ENCODE results near the gene PRDM16. TPM values are rescaled to one million over a fixed set of nuclear protein-coding genes. Genes with fewer than 3 reads are reported as not detected.

PRDM16 gene
- total RNA-seq, 1 experiment from 2014 or later: 22.3 TPM

GRCh38 chr1:3250624-3251023 lies 181.6 kb downstream of the PRDM16 start:
- Histone ChIP-seq H3K4me3 (ENCODE audit: low read depth in 2 of 2, low read length in 2 of 2) (no peak overlapping the region), H3K9me3 (ENCODE audit: control insufficient read depth, insufficient read depth, low read depth, low read length) (no peaks in the 10 kb centered on the region), H3K36me3 (ENCODE audit: control insufficient read depth, insufficient read depth, low read length) (no peaks in the 10 kb centered on the region), H3K27me3 (ENCODE audit: control insufficient read depth, insufficient read depth, low read length) (no peaks in the 10 kb centered on the region), H3K4me1 (ENCODE audit: control insufficient read depth, insufficient read depth, low read length) (no peaks in the 10 kb centered on the region), H3K27ac (ENCODE audit: low read length) (no peak overlapping the region)
- intact Hi-C loops (cut with micrococcal nuclease; ENCODE audit: unreplicated experiment): no loop called here
- no TSS peak for BruUV-seq (replicated peaks)
- CTCF ChIA-PET: no interaction called here
- in situ Hi-C loops (cut with HindIII; ENCODE audit: low pct_unique_long_range_greater_than_20kb, low sequenced_read_pairs): no loop called here
- POLR2A ChIA-PET: interaction anchor here (0.6 kb wide), 1 partner anchor 121 kb away, joined by 15 read pairs; no protein-coding TSS in a partner anchor
- DNase-seq (ENCODE audit: low read depth, low spot score) (no peak), ATAC-seq (no peak)
- TF ChIP-seq POLR2AphosphoS5 (IDR thresholded peaks at IDR 0.05; ENCODE audit: low read depth, low read length): no peak
- TF ChIP-seq SIN3A (IDR thresholded peaks at IDR 0.05; ENCODE audit: borderline replicate concordance, insufficient read depth, low read depth, low read length): no peak
- TF ChIP-seq TCF7L2 (IDR thresholded peaks at IDR 0.05; ENCODE audit: low read depth, low read length): no peak
- no peak for TF ChIP-seq REST (IDR thresholded peaks at IDR 0.05; ENCODE audit: insufficient read depth in 1 of 2, low read depth in 2 of 2, low read length in 1 of 2)
- no peak for TF ChIP-seq CTCF (IDR thresholded peaks at IDR 0.05)

- Histone ChIP-seq H3K9me3 (ENCODE audit: control insufficient read depth, insufficient read depth, low read depth, low read length) (no peaks in the 10 kb centered on the region), H3K4me3 (ENCODE audit: low read depth in 2 of 2, low read length in 2 of 2) (no peak overlapping the region), H3K27ac (ENCODE audit: low read length) (no peak overlapping the region), H3K4me1 (ENCODE audit: control insufficient read depth, insufficient read depth, low read length) (no peaks in the 10 kb centered on the region), H3K36me3 (ENCODE audit: control insufficient read depth, insufficient read depth, low read length) (no peaks in the 10 kb centered on the region), H3K27me3 (ENCODE audit: control insufficient read depth, insufficient read depth, low read length) (no peaks in the 10 kb centered on the region)
- CTCF ChIA-PET: no interaction called here
- in situ Hi-C loops (cut with HindIII; ENCODE audit: low pct_unique_long_range_greater_than_20kb, low sequenced_read_pairs): no loop called here
- no TSS peak for BruUV-seq (replicated peaks)
- POLR2A ChIA-PET: no interaction called here
- intact Hi-C loops (cut with micrococcal nuclease; ENCODE audit: unreplicated experiment): no loop called here
- no peak for ATAC-seq
- no peak for TF ChIP-seq POLR2AphosphoS5 (IDR thresholded peaks at IDR 0.05; ENCODE audit: low read depth, low read length)
- TF ChIP-seq CTCF (IDR thresholded peaks at IDR 0.05): no peak
- no peak for TF ChIP-seq TCF7L2 (IDR thresholded peaks at IDR 0.05; ENCODE audit: low read depth, low read length)
- no peak for TF ChIP-seq SIN3A (IDR thresholded peaks at IDR 0.05; ENCODE audit: borderline replicate concordance, insufficient read depth, low read depth, low read length)
- no peak for TF ChIP-seq REST (IDR thresholded peaks at IDR 0.05; ENCODE audit: insufficient read depth in 1 of 2, low read depth in 2 of 2, low read length in 1 of 2)
- no peak for DNase-seq (ENCODE audit: low read depth, low spot score)
Measured at GRCh38 chr1:3251099-3251806, 182.2 kb downstream of the PRDM16 start.
